Tibial nerve (tissue), 4 donors: ENCODE data around the gene PSKH1. TPM values are rescaled to one million over a fixed set of nuclear protein-coding genes. Genes with fewer than 3 reads are reported as not detected.
"Not testable (repeated sequence)": the region's sequence is repeated elsewhere in the genome, so short reads cannot be mapped to it uniquely, and the experiment has no call there.

Experiments
- DNase-seq, 2 donors: peaks; one replicate each; pipeline ENCODE4 v3.0.0-alpha.2; 2019; ENCODE audit warnings: low spot score in 2 of 2
- H3K27ac ChIP-seq, 4 donors: fragments of 200-600 bp; sonication (generic) in 3 of 4; one replicate each; pipeline ENCODE4 v1.5.1; 2017 to 2019; ENCODE audit warnings: mild to moderate bottlenecking in 1 of 4
- H3K27me3 ChIP-seq, 2 donors: fragments of 200-600 bp; sonication (generic) in 1 of 2; one replicate each; pipeline versions ENCODE4 v1.5.1 to v1.6.0; 2017 to 2019
- H3K36me3 ChIP-seq, 3 donors: fragments of 200-600 bp; sonication (generic); one replicate each; pipeline ENCODE4 v1.5.1; 2018 to 2019
- H3K4me1 ChIP-seq, 4 donors: fragments of 200-600 bp; sonication (generic) in 3 of 4; one replicate each; pipeline ENCODE4 v1.5.1; 2017 to 2019
- H3K4me3 ChIP-seq, 4 donors: fragments of 200-600 bp; sonication (generic) in 3 of 4; one replicate each; pipeline ENCODE4 v1.5.1; 2017 to 2019; ENCODE audit warnings: mild to moderate bottlenecking in 1 of 4, moderate library complexity in 1 of 4
- H3K9me3 ChIP-seq, 4 donors: fragments of 200-600 bp; sonication (generic) in 3 of 4; one replicate each; pipeline ENCODE4 v1.5.1; 2017 to 2019
- CTCF ChIP-seq, 5 experiments: fragments of 200-600 bp in 3 of 5; fragments of 450-650 bp in 2 of 5; sonication (generic) in 3 of 5; IDR thresholded peaks; one replicate each; pipeline ENCODE4 v1.5.1; 2016 to 2019; ENCODE audit warnings: antibody characterized with exemption in 5 of 5, mild to moderate bottlenecking in 3 of 5, moderate library complexity in 2 of 5
- EP300 ChIP-seq, 2 donors: sonication (generic); formaldehyde crosslinking; IDR thresholded peaks; one replicate each; pipeline ENCODE4 v1.6.1; 2017; ENCODE audit warnings: antibody characterized with exemption in 2 of 2, mild to moderate bottlenecking in 1 of 2
- POLR2A ChIP-seq, 2 donors: fragments of 450-650 bp; IDR thresholded peaks; one replicate each; pipeline ENCODE4 v1.6.1; 2017; ENCODE audit warnings: antibody characterized with exemption in 2 of 2, mild to moderate bottlenecking in 2 of 2, moderate library complexity in 2 of 2
- WGBS, 2 donors: methylation state at CpG; one replicate each; pipeline ENCODE4 v1.1.5; 2018; 5-methylcytosine and 5-hydroxymethylcytosine counted together
- total RNA-seq, 4 donors: library from RNA; depleted of rRNA; stranded (reverse); fragments of >200 nt; gene quantifications; one replicate each; pipeline ENCODE4 v1.1.0, GENCODE V29; 2016

Gene PSKH1
- total RNA-seq, 4 donors from 2014 or later = 22.2 to 30.8 (median 24.2) TPM

- DNase-seq = no peak
These were observed 76.4 kb downstream of the PSKH1 start for GRCh38 chr16:67969254-67970039.

GRCh38 chr16:67971111-67971510 is 78.1 kb downstream of the PSKH1 start:
- no peaks in the 10 kb centered on the region for H3K27me3 ChIP-seq
- DNase-seq = no peak
- H3K27ac ChIP-seq = no peak overlapping the region
- WGBS, 2 donors = 90 to 91% methylated on average over 9 of the region's 9 CpGs
- H3K36me3 ChIP-seq = no peaks in the 10 kb centered on the region
- peaks cover 0 to 19% (median 14%) of the 10 kb centered on the region in 4 donors for H3K4me1 ChIP-seq
- H3K4me3 ChIP-seq = no peak overlapping the region
- TF ChIP-seq CTCF (IDR thresholded peaks at IDR 0.05) (no peak), EP300 (IDR thresholded peaks at IDR 0.05) (no peak), POLR2A (IDR thresholded peaks at IDR 0.05) (no peak)
- no peaks in the 10 kb centered on the region for H3K9me3 ChIP-seq

More at GRCh38 chr16:67969254-67970039, 76.4 kb downstream of the PSKH1 start:
- 37 to 38% methylated on average over 38 to 40 of the region's 40 CpGs for WGBS, 2 donors
- H3K27ac ChIP-seq = peak overlapping the region; percentile 89 to 99 (median 96)
- no peaks in the 10 kb centered on the region for H3K27me3 ChIP-seq
- H3K4me3 ChIP-seq = peak overlapping the region; percentile 80 to 100 (median 92)
- H3K4me1 ChIP-seq = peaks cover 0 to 36% (median 27%) of the 10 kb centered on the region in 4 donors
- TF ChIP-seq EP300 (IDR thresholded peaks at IDR 0.05) (no peak), POLR2A (IDR thresholded peaks at IDR 0.05) (no peak), CTCF (IDR thresholded peaks at IDR 0.05) (no peak)
- no peaks in the 10 kb centered on the region for H3K9me3 ChIP-seq
- H3K36me3 ChIP-seq = no peaks in the 10 kb centered on the region

- not testable (repeated sequence) for DNase-seq, H3K9me3 ChIP-seq, H3K36me3 ChIP-seq, H3K4me1 ChIP-seq, H3K27ac ChIP-seq, H3K4me3 ChIP-seq, H3K27me3 ChIP-seq
- 91 to 92% methylated on average over 7 of the region's 7 CpGs for WGBS, 2 donors
These were observed 79.2 kb downstream of the PSKH1 start for GRCh38 chr16:67972285-67972684.

- DNase-seq = no peak
- no peaks in the 10 kb centered on the region for H3K36me3 ChIP-seq
- no peak overlapping the region for H3K27ac ChIP-seq
- H3K27me3 ChIP-seq = peaks cover 0 to 7% of the 10 kb centered on the region in 2 donors
- no peaks in the 10 kb centered on the region for H3K4me1 ChIP-seq
- H3K9me3 ChIP-seq = no peaks in the 10 kb centered on the region
- no peak overlapping the region for H3K4me3 ChIP-seq
- TF ChIP-seq EP300 (IDR thresholded peaks at IDR 0.05) (no peak), POLR2A (IDR thresholded peaks at IDR 0.05) (no peak), CTCF (IDR thresholded peaks at IDR 0.05) (no peak)
- WGBS, 2 donors = 71 to 73% methylated on average over 11 to 12 of the region's 14 CpGs
These were observed 82.5 kb downstream of the PSKH1 start for GRCh38 chr16:67975321-67976105.

- H3K27me3 ChIP-seq = peaks cover 0 to 9% of the 10 kb centered on the region in 2 donors
- H3K9me3 ChIP-seq = no peaks in the 10 kb centered on the region
- no peak for DNase-seq
- TF ChIP-seq POLR2A (IDR thresholded peaks at IDR 0.05) (no peak), CTCF (IDR thresholded peaks at IDR 0.05) (no peak), EP300 (IDR thresholded peaks at IDR 0.05) (no peak)
- 88 to 100% methylated on average over 2 of the region's 2 CpGs for WGBS, 2 donors
- no peak overlapping the region for H3K27ac ChIP-seq
- no peaks in the 10 kb centered on the region for H3K36me3 ChIP-seq
- H3K4me1 ChIP-seq = no peaks in the 10 kb centered on the region
- no peak overlapping the region for H3K4me3 ChIP-seq
These were observed 83.2 kb downstream of the PSKH1 start for GRCh38 chr16:67976205-67976604.
